ENCODE results near the gene BMP6.

BMP6 gene

GRCh38 chr6:7818257-7819214, 92.6 kb downstream of the BMP6 start:
- Histone ChIP-seq H3K36me3 (ENCODE audit: insufficient read depth, low read length) (no peaks in the 10 kb centered on the region), H3K27me3 (ENCODE audit: control insufficient read depth, insufficient read depth, low read length) (peaks cover 8% of the 10 kb centered on the region), H3K4me3 (ENCODE audit: low read length) (no peak overlapping the region)

GRCh38 chr6:7819431-7820015, 93.6 kb downstream of the BMP6 start:
- H3K9ac ChIP-seq (ENCODE audit: low read depth, low read length): no peak overlapping the region
- H3K9me3 ChIP-seq (replicated peaks; ENCODE audit: low read length): no peaks in the 10 kb centered on the region
- peaks cover 15% of the 10 kb centered on the region for H3K4me1 ChIP-seq (ENCODE audit: control insufficient read depth, insufficient read depth, low read length)

More at GRCh38 chr6:7818257-7819214, 92.6 kb downstream of the BMP6 start:
- no peak overlapping the region for H3K9ac ChIP-seq (ENCODE audit: low read depth, low read length)
- peaks cover 15% of the 10 kb centered on the region for H3K4me1 ChIP-seq (ENCODE audit: control insufficient read depth, insufficient read depth, low read length)
- no peaks in the 10 kb centered on the region for H3K9me3 ChIP-seq (replicated peaks; ENCODE audit: low read length)
- no peak overlapping the region for H3K4me2 ChIP-seq (ENCODE audit: low read length)

GRCh38 chr6:7820288-7820835, 94.5 kb downstream of the BMP6 start:
- peaks cover 5% of the 10 kb centered on the region for H3K27me3 ChIP-seq (ENCODE audit: control insufficient read depth, insufficient read depth, low read length)
- H3K4me1 ChIP-seq (ENCODE audit: control insufficient read depth, insufficient read depth, low read length): peaks cover 15% of the 10 kb centered on the region
- no peak overlapping the region for H3K9ac ChIP-seq (ENCODE audit: low read depth, low read length)
- H3K9me3 ChIP-seq (replicated peaks; ENCODE audit: low read length): no peaks in the 10 kb centered on the region
- no peak overlapping the region for H3K4me2 ChIP-seq (ENCODE audit: low read length)
- no peaks in the 10 kb centered on the region for H3K36me3 ChIP-seq (ENCODE audit: insufficient read depth, low read length)
- H3K4me3 ChIP-seq (ENCODE audit: low read length): no peak overlapping the region

More at GRCh38 chr6:7819431-7820015, 93.6 kb downstream of the BMP6 start:
- Histone ChIP-seq H3K4me2 (ENCODE audit: low read length) (no peak overlapping the region), H3K27me3 (ENCODE audit: control insufficient read depth, insufficient read depth, low read length) (peaks cover 5% of the 10 kb centered on the region), H3K36me3 (ENCODE audit: insufficient read depth, low read length) (no peaks in the 10 kb centered on the region), H3K4me3 (ENCODE audit: low read length) (no peak overlapping the region)

- H3K9me3 ChIP-seq (replicated peaks; ENCODE audit: low read length): no peaks in the 10 kb centered on the region
- H3K4me2 ChIP-seq (ENCODE audit: low read length): no peak overlapping the region
- H3K9ac ChIP-seq (ENCODE audit: low read depth, low read length): no peak overlapping the region
- peaks cover 5% of the 10 kb centered on the region for H3K27me3 ChIP-seq (ENCODE audit: control insufficient read depth, insufficient read depth, low read length)
- H3K4me3 ChIP-seq (ENCODE audit: low read length): no peak overlapping the region
- no peaks in the 10 kb centered on the region for H3K36me3 ChIP-seq (ENCODE audit: insufficient read depth, low read length)
- H3K4me1 ChIP-seq (ENCODE audit: control insufficient read depth, insufficient read depth, low read length): peaks cover 15% of the 10 kb centered on the region
These were observed 95.5 kb downstream of the BMP6 start for GRCh38 chr6:7821426-7821825.

GRCh38 chr6:7823552-7823951, 97.7 kb downstream of the BMP6 start:
- Histone ChIP-seq H3K4me1 (ENCODE audit: control insufficient read depth, insufficient read depth, low read length) (peaks cover 15% of the 10 kb centered on the region), H3K4me3 (ENCODE audit: low read length) (no peak overlapping the region), H3K4me2 (ENCODE audit: low read length) (no peak overlapping the region)

DNA sequence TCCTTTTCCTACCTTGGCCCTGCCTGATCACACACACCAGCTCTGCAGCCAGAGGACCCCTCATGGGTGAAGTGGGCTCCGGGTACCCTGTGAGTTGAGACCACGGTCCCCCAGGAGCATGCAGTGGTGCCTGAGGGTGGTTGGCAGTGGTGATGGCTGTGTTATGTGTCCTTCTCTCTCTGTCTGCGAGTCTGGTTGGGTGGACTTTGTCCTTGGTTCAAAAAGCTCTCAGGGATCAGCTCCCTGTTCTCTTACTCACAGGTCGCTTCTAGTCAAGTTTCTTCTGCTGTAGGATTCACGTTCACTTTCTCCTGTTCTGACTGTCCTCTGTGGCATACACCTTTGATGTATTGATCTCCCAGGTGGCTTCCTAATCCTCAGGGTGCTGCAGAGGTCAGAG, 100.1 kb downstream of the BMP6 start:
- Histone ChIP-seq H3K4me2 (ENCODE audit: low read length) (no peak overlapping the region), H3K9me3 (replicated peaks; ENCODE audit: low read length) (no peaks in the 10 kb centered on the region), H3K27me3 (ENCODE audit: control insufficient read depth, insufficient read depth, low read length) (peaks cover 4% of the 10 kb centered on the region), H3K4me1 (ENCODE audit: control insufficient read depth, insufficient read depth, low read length) (no peaks in the 10 kb centered on the region), H3K36me3 (ENCODE audit: insufficient read depth, low read length) (no peaks in the 10 kb centered on the region), H3K4me3 (ENCODE audit: low read length) (no peak overlapping the region), H3K9ac (ENCODE audit: low read depth, low read length) (no peak overlapping the region)

More at GRCh38 chr6:7823552-7823951, 97.7 kb downstream of the BMP6 start:
- H3K27me3 ChIP-seq (ENCODE audit: control insufficient read depth, insufficient read depth, low read length): no peaks in the 10 kb centered on the region
- H3K9me3 ChIP-seq (replicated peaks; ENCODE audit: low read length): no peaks in the 10 kb centered on the region
- H3K9ac ChIP-seq (ENCODE audit: low read depth, low read length): no peak overlapping the region
- no peaks in the 10 kb centered on the region for H3K36me3 ChIP-seq (ENCODE audit: insufficient read depth, low read length)

GRCh38 chr6:7827142-7827541, 101.2 kb downstream of the BMP6 start:
- no peak overlapping the region for H3K4me3 ChIP-seq (ENCODE audit: low read length)
- H3K36me3 ChIP-seq (ENCODE audit: insufficient read depth, low read length): no peaks in the 10 kb centered on the region

GRCh38 chr6:7828124-7828523, 102.2 kb downstream of the BMP6 start:
- no peaks in the 10 kb centered on the region for H3K9me3 ChIP-seq (replicated peaks; ENCODE audit: low read length)
- H3K9ac ChIP-seq (ENCODE audit: low read depth, low read length): no peak overlapping the region
- H3K4me2 ChIP-seq (ENCODE audit: low read length): no peak overlapping the region
- no peak overlapping the region for H3K4me3 ChIP-seq (ENCODE audit: low read length)
- no peaks in the 10 kb centered on the region for H3K4me1 ChIP-seq (ENCODE audit: control insufficient read depth, insufficient read depth, low read length)
- H3K27me3 ChIP-seq (ENCODE audit: control insufficient read depth, insufficient read depth, low read length): peaks cover 4% of the 10 kb centered on the region
- H3K36me3 ChIP-seq (ENCODE audit: insufficient read depth, low read length): no peaks in the 10 kb centered on the region

More at GRCh38 chr6:7827142-7827541, 101.2 kb downstream of the BMP6 start:
- Histone ChIP-seq H3K27me3 (ENCODE audit: control insufficient read depth, insufficient read depth, low read length) (peaks cover 4% of the 10 kb centered on the region), H3K9me3 (replicated peaks; ENCODE audit: low read length) (no peaks in the 10 kb centered on the region), H3K9ac (ENCODE audit: low read depth, low read length) (no peak overlapping the region), H3K4me1 (ENCODE audit: control insufficient read depth, insufficient read depth, low read length) (no peaks in the 10 kb centered on the region), H3K4me2 (ENCODE audit: low read length) (peak overlapping the region; percentile 4)

DNA sequence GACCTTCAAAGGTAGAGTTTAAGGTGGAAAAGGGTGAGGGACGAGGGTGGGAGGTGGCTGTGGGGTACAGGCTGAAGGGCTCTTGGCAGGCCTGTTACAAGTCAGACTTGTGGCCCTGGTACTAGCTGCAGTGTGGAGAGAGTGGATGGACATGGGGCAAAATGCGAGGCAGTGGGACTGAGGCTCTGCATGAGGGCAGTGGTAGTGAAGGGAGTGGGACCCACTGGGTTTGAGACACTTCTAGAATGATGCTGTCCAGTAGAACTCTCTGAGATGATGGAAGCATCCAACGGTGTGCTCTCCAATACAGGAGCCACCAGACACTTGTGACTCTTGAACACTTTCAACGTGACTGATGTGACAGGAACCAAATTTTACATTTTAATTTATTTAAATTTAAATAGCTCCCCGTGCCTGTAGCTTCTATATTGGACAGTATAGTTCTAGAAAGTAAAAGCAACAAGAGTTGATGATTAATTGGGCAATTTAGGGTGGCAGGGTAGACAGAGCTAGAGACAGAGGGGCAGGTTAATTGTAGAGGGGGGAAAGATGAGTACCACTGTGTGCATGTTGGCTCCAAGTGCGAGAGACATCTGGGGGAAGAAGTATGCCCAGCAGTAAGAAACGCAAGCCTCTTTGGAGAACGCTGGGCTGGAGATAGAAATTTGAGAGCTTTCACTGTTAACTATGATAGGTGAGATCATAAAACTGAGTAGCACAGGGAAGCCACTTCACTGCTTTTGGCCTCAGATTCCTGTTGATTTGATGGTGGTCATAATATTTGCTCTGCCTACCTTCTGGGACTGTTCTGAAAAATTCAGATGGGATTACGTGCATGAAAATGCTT, 107.2 kb downstream of the BMP6 start:
- no peak overlapping the region for H3K4me2 ChIP-seq (ENCODE audit: low read length)

GRCh38 chr6:7833751-7834070, 107.8 kb downstream of the BMP6 start:
- H3K4me3 ChIP-seq (ENCODE audit: low read length): no peak overlapping the region
- no peak overlapping the region for H3K4me2 ChIP-seq (ENCODE audit: low read length)
- H3K4me1 ChIP-seq (ENCODE audit: control insufficient read depth, insufficient read depth, low read length): no peaks in the 10 kb centered on the region
- H3K36me3 ChIP-seq (ENCODE audit: insufficient read depth, low read length): no peaks in the 10 kb centered on the region
- no peak overlapping the region for H3K9ac ChIP-seq (ENCODE audit: low read depth, low read length)
- H3K27me3 ChIP-seq (ENCODE audit: control insufficient read depth, insufficient read depth, low read length): peaks cover 4% of the 10 kb centered on the region
- no peaks in the 10 kb centered on the region for H3K9me3 ChIP-seq (replicated peaks; ENCODE audit: low read length)

More for the DNA sequence above, 107.2 kb downstream of the BMP6 start:
- no peaks in the 10 kb centered on the region for H3K9me3 ChIP-seq (replicated peaks; ENCODE audit: low read length)
- peaks cover 4% of the 10 kb centered on the region for H3K27me3 ChIP-seq (ENCODE audit: control insufficient read depth, insufficient read depth, low read length)
- no peaks in the 10 kb centered on the region for H3K4me1 ChIP-seq (ENCODE audit: control insufficient read depth, insufficient read depth, low read length)
- H3K9ac ChIP-seq (ENCODE audit: low read depth, low read length): no peak overlapping the region
- H3K4me3 ChIP-seq (ENCODE audit: low read length): no peak overlapping the region
- no peaks in the 10 kb centered on the region for H3K36me3 ChIP-seq (ENCODE audit: insufficient read depth, low read length)
